Measurements from ENCODE around the gene SERPINH1.

Gene SERPINH1

DNA sequence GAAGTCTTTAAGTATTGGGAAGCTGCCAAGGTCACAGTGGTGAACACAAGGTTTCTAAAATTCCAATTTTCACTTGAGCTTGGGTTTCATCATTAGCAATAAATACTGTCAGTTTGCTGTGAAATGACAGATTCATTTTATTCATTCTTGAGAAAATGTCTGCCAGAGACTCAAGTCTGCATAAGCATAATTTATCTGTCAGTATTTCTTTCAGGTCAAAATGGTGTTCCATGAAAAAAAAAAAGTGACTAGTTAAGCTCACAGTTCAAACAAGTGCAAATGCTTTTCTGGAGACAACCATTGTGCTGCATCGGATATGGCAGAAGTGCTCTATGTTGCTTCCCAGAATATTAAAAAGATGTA, 28.2 kb upstream of the SERPINH1 start:
- DNase-seq = no peak

DNA sequence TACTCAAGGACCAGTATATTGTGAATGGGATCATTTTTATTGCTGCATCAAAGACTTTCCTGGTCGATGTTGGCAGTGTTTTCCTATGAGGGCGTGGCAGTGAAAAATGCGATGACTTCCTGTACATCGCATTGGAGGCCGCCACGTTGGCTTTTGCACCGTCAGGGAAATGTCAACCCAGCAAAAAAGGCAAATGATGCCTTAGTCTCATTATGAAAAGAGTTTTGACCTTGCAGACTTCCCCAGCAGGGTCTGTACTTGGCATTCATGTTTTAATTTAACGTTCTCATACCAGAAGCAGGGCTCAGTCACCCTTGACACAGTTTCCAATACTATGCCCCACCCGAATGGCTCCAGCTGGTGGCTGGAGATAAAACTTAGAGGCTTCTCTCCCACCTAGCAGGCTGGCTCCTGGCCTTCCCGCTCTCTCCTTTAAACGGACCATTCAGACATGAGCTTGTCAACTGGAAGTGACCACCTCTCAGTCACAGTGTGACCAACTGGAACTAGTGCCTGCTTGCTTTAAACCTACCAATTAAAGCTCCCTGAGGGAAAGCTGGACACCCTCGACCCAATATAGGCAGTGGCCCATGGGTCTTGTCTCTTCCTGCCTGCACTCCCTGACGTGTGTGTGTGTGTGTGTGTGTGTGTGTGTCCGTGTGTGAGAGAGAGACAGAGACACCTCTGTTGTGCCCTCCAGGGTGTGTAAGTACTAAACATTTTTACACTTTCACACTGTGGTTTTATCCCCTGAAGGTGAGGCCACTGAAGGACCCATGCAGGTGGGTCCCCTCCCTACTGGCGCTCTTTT, 27.6 kb upstream of the SERPINH1 start:
- no peak for DNase-seq

DNA sequence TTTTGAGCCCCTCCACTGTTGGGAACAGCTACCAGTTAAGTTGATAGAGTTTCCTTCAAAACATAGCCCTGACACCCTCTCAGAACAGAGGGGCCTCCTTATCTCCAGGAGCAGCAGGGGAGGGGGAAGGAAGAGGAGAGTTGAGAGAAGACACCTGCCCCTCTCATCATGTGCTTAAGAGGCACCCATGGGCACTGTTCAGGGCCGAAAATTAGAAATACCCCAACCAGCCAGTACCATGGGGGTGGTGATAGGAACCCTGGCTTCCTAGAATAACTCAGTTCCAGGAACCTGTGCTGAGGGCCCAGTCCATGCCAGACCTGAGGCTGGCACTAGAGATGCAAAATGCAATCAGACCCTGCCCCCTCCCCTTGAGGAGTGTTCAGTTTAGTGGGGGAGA, 27.0 kb upstream of the SERPINH1 start:
- no peak for DNase-seq

DNA sequence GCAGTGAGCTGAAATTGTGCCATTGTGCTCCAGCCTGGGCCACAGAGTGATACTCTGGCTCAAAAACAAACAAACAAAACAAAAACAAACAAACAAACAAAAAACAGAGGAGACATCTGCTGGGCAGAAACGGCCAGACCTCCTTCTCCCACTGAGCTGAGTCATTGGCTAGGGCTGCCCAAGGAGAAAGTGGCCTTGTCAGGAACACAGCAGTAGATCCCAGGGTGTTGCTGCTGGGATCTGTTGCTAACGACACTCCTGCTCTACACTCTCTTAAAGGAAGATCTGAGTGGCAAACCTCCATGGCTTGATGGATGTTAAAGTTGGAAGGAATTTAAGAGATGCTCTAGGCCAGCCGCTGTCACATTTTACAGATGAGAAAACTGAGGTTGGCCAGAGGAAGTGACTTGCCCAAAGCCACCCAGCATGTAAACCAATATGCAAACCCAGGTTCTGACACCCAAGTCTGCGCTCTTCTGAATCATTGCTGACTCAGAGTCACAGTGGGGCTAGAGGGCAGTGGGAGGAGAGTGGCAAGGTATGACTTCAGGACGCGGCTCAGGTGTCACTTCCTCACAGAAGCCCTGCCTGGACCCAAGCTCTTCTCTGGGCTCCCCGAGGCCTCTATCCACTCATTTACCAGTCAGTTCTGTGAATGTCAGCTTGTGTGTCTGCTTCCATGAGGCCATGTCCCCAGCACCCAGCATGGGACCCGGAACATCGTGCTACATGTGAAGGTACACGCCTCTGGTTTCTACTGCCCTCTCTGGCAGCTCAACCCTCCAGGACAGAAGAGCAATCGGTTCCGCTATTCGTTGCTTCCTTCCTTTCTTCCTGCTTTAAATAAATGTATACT, 25.0 kb upstream of the SERPINH1 start:
- no peak for DNase-seq

- DNase-seq = no peak
Measured at GRCh38 chr11:75537740-75538139, 24.3 kb upstream of the SERPINH1 start.

- DNase-seq = no peak
Measured at GRCh38 chr11:75538150-75538942, 23.7 kb upstream of the SERPINH1 start.

- no peak for DNase-seq
Measured at GRCh38 chr11:75539459-75540334, 22.4 kb upstream of the SERPINH1 start.

- DNase-seq = no peak
Measured at GRCh38 chr11:75541193-75542087, 20.6 kb upstream of the SERPINH1 start.

GRCh38 chr11:75542088-75542438, 20.0 kb upstream of the SERPINH1 start:
- DNase-seq = no peak

- DNase-seq = no peak
Measured at GRCh38 chr11:75543806-75544205, 18.2 kb upstream of the SERPINH1 start.

DNA sequence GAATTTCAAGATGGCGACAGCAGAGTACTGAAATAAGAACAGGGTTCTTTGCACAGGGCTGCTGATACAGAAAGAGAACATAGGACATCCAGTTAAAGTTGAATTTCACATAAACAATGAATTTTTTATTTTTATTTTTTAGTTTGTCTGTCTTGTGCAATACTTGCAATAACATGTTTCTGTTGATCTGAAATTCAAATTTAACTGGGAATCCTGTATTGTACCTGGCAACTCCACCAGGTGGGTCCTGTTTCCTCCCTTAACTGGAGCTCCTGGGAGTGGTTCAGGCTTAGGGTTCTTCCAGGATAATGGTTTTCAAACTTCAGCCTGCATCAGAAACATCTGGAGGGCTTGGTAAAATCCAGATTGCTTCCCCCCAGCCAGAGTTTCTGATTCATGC, 14.9 kb upstream of the SERPINH1 start:
- DNase-seq = no peak

DNA sequence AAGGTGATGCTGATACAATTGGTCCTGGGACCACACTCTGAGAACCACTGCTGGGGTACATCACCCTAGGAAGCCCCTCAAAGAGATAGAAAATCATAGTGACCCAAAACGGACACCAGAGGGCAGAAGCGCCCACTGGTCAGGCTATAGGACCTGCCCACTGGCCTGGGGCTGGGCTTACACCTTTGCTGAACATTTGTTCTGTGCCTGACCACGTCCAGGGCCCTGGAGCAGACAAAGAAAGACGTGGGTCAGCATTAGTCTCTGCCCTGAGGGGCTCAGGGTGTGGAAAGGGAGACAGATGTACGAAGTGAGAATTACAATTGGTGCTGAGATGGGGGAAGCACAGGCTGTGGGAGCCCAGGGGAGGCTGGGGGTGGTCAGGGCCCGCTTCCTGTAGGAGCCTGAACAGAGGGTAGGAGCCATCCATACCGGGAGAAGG, 14.4 kb upstream of the SERPINH1 start:
- DNase-seq = peak; percentile 26 to 54

GRCh38 chr11:75548595-75549272, 13.3 kb upstream of the SERPINH1 start:
- no peak for DNase-seq

GRCh38 chr11:75549370-75549958, 12.6 kb upstream of the SERPINH1 start:
- DNase-seq = no peak

DNA sequence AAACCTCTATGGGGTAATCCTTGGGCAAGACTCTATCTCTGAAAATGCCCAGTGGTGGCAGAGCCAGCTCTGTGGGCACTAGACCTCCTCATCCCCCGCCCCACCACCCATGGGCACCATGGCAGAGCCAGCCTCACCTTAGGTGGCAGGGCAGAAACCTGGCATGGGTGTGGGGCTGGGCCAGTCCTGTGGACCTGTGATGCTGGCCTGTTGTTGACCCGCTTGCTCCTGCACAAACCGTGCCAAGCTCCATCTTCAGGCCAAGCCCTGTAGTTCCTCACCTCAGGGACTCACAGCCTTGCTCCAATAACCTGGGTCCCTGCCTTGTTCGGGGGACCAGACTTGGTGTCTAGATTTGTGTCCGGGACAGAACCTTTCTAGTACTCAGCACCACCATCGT, 8.9 kb upstream of the SERPINH1 start:
- DNase-seq = no peak

GRCh38 chr11:75553889-75554257, 8.2 kb upstream of the SERPINH1 start:
- DNase-seq = no peak

DNA sequence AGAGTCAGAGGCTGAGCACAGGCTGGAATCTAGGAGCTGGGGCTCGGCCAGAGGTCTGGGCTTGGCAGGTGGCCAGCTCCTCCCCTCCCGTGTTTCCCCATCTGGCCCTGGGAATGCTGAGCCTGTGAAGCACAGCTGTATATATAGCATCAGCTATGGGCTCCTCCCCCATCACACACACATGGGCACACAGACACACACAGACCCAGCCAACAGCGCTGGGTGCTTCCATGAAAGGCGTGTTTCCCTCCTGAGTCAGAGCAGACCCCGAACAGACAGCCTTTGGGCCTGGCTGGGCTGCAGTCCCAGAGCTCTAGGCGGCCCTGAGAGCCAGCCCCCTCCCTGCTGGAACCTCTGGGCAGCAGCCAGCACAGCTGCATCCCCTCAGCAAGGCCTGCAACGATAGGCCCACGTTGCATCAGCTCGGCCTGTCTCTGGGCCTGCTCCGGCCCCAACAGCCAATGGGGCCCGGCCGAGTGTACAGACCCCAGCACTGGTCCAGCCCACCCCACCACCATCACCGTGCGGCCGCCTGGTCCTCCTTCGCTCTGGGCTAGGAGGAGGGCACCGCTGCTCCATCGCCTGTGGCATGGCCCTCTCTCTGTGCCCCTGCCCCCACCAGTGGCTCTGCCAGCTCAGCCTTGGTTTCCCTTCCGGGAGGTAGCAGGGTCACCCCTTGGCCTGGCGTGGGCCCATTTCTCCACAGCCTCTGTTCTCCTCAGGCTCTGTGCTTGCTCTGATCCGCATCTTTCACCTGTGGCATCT, 7.6 kb upstream of the SERPINH1 start:
- DNase-seq = no peak

DNA sequence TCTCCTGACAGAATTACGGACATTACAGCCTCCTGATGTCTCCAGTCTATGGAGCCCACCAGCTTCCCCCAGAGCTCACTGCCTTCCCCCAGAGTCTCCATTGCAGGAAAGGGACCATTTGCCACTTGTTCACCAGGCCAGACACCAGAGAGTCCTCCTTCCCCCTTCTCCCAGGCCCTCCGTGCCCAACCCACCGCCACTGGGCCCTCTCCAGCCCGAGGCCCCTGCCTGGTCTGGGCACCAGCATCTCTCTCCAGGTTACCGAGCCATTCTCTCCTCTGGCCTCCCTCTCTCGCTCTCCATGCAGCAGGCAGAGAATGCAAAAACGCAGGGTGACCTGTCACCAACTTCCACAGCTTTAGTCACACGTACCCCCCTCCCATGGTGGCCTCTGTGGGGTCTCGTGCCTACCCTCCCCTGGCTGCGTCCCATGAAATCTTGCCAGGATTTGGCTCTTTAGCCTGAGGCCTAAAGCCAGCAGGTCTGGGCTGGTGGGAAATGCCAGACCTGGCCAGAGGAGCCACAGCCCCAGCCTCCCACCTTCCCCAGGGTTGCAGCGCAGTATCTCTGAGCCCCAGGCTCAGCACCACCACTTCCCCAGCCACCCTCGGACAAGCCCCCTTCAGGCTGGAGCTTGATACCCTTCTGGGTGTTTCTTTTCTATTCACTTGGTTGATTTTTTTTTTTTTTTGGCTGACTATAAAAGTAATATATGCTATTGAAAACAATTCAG, 6.8 kb upstream of the SERPINH1 start:
- no peak for DNase-seq

DNA sequence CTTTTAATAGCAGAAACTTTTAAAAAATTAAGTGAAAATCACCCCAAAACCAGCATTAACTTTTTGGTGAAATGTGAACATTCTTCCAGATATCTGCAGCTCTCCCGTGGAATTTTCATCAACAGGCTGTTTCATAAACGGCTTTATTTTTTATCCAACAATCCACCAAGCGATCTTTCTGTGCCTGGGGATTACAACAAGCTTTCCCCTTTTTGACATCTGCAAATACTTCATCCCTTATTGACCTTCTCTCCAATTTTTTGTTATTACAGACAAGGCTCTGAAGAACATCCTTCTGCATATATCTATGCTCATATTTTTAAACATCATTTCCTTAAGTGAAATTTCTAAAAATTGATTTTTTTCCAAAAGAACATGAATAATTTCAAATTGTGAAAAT, 5.8 kb upstream of the SERPINH1 start:
- DNase-seq = no peak

All from NCI-H1930 (cell line).